Stimulated activated CD8-positive, alpha-beta memory T cell treated with anti-CD3 and anti-CD28 coated beads, Interleukin-7, amount 100 ng/mL, for 1 hour (primary cell): ENCODE data around the gene GAPVD1.
"Not testable (repeated sequence)": the region's sequence is repeated elsewhere in the genome, so short reads cannot be mapped to it uniquely, and the experiment has no call there.

ENCODE experiments used
- DNase-seq, 2 donors: peaks; one replicate each; pipeline ENCODE4 v3.0.0-alpha.2; 2020; ENCODE audit warnings: low read depth in 2 of 2

GAPVD1 gene, protein sequence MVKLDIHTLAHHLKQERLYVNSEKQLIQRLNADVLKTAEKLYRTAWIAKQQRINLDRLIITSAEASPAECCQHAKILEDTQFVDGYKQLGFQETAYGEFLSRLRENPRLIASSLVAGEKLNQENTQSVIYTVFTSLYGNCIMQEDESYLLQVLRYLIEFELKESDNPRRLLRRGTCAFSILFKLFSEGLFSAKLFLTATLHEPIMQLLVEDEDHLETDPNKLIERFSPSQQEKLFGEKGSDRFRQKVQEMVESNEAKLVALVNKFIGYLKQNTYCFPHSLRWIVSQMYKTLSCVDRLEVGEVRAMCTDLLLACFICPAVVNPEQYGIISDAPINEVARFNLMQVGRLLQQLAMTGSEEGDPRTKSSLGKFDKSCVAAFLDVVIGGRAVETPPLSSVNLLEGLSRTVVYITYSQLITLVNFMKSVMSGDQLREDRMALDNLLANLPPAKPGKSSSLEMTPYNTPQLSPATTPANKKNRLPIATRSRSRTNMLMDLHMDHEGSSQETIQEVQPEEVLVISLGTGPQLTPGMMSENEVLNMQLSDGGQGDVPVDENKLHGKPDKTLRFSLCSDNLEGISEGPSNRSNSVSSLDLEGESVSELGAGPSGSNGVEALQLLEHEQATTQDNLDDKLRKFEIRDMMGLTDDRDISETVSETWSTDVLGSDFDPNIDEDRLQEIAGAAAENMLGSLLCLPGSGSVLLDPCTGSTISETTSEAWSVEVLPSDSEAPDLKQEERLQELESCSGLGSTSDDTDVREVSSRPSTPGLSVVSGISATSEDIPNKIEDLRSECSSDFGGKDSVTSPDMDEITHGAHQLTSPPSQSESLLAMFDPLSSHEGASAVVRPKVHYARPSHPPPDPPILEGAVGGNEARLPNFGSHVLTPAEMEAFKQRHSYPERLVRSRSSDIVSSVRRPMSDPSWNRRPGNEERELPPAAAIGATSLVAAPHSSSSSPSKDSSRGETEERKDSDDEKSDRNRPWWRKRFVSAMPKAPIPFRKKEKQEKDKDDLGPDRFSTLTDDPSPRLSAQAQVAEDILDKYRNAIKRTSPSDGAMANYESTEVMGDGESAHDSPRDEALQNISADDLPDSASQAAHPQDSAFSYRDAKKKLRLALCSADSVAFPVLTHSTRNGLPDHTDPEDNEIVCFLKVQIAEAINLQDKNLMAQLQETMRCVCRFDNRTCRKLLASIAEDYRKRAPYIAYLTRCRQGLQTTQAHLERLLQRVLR (N-terminal part only)

DNA sequence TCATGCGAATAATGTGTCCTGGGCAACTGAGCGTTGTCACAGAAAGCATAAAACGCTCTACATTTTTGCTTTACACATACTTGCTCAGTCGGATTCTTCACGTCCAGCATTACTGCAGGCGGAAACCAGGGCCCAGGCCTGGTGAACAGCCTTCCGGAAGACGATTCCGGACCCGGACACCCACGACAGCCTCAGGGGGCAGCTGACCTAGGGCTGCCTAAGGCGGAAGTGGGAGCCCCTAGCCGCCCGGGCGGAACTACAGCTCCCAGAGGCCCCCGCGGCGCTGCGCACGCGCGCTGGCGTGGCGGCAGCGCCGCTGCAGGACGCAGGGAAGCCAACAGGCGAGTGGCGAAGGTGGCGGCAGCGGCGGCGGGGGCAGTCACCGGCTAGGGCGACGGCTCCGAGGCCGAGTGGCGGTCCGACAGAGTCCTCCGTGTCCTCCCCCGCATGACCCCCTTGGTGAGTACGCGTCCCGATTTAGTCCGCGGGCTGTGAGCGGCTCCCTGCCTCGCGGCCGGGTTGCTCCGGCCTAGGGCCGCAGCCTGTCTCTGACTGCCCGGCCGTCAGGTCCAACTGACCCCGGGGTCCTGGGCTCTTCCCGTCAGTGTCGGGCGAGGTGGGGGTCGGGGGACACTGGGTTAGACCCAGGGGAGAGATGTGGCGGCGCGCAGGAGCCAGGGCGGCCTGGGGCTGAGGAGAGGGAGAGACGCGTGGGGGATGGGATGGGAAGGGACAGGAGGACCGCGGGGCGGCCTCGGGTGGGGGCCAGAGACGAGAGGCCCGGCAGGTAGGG, at the start of gene GAPVD1:
Gene GAPVD1, plus strand, starts transcription at position 326 of the 793 bp plus-strand sequence. CDS start 37,096 bp downstream, outside the sequence.
- peak; percentile 68 to 77 for DNase-seq

DNA sequence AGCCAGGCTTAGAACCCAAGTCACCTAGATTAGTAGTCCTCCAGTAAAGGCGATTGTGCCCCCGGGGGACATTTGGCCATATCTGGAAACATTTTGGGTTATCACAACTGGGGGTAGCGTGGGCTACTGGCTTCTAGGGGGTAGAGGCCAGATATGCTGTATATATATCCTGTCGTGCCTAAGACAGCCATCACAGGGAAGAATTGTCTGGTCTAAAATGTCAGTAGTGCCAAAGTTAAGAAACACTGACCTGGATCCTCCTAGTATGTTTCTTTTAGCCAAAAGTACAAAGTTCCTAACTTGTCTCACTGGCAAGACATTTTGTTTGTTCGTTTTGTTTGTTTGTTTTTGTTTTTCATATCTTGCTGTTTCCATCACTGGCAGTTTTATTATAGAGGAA, 47.4 kb upstream of the GAPVD1 start:
- DNase-seq, result no peak

DNA sequence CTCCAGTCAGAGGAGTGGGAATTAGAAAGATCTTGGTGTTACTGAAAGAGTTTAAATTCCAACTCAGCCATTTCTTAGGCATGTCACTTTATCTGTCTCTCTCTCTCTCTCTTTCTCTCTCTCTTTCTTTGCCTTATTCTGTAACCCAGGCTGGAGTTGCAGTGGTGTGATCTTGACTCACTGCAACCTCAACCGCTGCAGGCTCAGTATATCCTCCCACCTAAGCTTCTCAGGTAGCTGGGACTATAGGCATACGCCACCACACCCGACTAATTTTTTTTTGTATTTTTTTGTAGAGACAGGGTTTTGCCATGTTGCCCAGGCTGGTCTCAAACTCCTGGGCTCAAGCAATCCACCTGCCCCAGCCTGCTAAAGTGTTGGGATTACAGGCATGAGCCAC, 43.0 kb upstream of the GAPVD1 start:
- DNase-seq, result no peak

DNA sequence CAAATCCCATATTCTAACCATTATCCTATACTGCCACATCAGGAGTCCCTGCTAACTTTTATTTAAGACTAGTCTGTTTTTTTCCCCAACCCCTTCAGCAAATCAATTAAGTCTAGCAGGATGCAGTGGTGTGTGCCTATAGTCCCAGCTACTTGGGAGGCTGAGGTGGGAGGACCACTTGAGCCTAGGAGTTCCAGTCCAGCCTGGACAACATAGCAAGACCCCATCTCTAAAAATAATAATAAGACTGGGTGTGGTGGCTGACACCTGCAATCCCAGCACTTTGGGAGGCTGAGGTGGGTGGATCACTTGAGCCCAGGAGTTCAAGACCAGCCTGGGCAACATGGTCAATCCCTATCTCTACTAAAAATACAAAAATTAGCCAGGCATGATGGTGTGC, 36.8 kb upstream of the GAPVD1 start:
- DNase-seq, result not testable (repeated sequence)

DNA sequence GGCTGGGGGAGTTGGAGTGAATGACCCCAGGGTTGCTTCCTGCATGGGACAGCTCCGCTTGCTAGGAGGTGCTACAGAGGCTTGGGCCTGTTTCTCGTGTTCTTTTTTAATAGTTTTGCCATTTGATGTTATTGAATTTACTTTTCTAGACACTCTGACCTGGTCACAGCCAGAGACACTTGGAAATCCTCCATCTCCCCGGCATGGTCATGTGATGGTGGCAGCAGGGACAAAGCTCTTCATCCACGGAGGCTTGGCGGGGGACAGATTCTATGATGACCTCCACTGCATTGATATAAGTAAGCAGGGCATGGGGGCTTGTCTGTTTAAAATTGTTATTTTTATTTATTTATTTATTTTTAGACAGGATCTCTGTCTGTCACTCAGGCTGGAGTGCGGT, 33.9 kb upstream of the GAPVD1 start:
- DNase-seq, result no peak

DNA sequence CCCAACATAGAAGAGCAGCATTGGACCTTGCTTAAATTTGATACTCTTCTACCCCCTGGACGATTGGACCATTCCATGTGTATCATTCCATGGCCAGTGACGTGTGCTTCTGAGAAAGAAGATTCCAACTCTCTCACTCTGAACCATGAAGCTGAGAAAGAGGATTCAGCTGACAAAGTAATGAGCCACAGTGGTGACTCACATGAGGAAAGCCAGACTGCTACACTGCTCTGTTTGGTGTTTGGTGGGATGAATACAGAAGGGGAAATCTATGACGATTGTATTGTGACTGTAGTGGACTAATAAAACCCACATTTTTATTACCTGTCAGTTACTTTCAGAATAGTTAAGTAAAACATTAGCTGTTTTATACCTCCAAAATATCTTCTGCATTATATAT, 27.9 kb upstream of the GAPVD1 start:
- no peak for DNase-seq

DNA sequence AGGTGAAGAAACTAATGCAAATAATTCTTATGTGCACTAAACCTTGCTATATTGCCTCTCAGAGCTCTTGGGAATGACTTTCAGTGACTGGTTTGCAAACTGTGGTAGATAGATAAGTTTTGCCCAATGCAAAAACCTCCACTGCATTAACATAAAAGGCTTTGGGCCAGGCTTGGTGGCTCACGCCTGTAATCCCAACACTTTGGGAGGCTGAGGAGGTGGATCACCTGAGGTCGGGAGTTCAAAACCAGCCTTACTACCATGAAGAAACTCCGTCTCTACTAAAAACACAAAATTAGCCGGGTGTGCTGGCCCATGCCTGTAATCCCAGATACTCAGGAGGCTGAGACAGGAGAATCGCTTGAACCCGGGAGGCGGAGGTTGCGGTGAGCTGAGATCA, 27.5 kb upstream of the GAPVD1 start:
- not testable (repeated sequence) for DNase-seq

DNA sequence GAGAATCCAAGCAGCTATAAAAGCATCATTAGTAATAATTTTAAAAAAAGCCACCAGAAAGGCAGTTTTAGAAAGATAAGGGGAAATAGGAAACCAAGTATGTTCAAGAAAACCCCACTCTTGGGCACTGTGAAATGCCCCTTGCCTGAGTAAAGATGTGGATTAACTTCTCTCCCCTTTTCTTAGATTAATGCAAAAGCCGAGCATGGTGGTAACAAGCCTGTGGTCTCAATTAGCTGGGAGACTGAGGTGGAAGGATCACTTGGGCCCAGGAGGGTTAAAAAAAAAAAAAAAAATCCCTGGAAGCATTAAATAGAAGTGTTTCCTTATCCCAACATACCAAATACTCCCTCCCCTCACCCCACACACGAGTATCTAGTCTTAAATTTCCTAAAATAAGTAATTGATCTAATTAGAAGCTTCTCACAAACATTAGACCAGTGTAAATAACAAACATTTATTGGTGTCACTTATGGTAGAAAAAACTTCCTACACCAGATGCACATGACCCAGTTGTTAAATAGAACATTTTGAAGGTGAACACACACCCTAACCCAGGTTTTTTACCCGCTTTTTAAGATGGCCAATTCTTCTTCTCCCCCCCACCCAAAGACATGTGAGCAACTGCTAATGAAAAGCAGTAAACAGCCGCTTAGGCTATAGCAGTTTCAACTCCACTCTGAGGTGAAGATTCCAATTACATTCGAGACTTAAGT, 25.7 kb upstream of the GAPVD1 start:
- no peak for DNase-seq

DNA sequence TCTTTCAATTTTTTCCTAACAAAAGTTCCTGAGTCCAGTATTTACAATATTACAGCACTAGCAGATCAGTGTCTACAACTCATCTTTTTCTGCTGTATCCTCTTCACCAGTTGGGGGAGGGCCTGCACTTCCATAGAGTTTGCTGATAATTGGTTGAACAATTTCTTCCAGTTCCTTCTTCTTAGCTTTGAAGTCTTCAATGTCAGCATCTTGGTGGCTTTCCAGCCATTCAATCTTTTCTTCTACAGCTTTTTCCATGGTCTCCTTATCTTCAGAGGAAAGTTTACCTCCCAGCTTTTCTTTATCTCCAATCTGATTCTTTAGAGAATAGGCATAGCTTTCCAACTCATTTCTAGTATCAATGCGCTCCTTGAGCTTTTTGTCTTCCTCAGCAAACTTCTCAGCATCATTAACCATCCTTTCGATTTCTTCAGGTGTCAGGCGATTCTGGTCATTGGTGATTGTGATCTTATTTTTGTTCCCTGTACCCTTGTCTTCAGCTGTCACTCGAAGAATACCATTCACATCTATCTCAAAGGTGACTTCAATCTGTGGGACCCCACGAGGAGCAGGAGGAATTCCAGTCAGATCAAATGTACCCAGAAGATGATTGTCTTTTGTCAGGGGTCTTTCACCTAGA, 25.0 kb upstream of the GAPVD1 start:
- DNase-seq, result not testable (repeated sequence)

DNA sequence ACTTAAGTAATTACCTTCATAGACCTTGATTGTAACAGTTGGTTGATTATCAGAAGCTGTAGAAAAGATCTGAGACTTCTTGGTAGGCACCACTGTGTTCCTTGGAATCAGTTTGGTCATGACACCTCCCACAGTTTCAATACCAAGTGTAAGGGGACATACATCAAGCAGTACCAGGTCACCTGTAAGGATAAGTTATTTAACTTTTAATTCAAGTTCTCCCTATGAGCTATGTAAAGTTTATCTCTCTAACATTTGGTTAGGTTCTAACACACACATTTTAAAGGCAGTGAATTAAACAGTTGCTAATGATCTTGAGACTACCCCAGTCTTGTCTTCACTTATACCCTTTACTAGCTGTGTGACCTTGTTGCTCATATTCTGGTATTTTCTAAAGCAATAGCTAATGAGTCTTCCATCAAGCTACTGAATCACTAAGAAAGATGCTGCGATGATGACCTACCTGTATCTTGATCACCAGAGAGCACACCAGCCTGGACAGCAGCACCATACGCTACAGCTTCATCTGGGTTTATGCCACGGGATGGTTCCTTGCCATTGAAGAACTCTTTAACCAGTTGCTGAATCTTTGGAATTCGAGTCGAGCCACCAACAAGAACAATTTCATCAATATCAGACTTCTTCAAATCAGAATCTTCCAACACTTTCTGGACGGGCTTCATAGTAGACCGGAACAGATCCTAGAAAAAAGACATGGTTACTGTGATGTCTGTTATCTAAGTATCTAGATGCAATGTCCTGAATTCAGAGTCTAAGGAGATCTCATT, 23.3 kb upstream of the GAPVD1 start:
- DNase-seq, result no peak

DNA sequence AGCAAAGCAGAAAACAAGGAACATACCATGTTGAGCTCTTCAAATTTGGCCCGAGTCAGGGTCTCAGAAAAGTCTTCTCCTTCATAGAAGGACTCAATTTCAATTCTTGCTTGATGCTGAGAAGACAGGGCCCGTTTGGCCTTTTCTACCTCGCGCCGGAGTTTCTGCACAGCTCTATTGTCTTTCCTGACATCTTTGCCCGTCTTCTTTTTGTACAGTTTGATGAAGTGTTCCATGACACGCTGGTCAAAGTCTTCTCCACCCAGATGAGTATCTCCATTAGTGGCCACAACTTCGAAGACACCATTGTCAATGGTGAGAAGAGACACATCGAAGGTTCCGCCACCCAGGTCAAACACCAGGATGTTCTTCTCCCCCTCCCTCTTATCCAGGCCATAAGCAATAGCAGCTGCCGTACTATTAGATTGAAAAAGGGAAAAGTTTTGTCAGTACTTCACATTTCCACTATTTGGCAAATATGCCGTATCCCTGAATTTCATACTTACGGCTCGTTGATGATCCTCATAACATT, 22.6 kb upstream of the GAPVD1 start:
- no peak for DNase-seq

DNA sequence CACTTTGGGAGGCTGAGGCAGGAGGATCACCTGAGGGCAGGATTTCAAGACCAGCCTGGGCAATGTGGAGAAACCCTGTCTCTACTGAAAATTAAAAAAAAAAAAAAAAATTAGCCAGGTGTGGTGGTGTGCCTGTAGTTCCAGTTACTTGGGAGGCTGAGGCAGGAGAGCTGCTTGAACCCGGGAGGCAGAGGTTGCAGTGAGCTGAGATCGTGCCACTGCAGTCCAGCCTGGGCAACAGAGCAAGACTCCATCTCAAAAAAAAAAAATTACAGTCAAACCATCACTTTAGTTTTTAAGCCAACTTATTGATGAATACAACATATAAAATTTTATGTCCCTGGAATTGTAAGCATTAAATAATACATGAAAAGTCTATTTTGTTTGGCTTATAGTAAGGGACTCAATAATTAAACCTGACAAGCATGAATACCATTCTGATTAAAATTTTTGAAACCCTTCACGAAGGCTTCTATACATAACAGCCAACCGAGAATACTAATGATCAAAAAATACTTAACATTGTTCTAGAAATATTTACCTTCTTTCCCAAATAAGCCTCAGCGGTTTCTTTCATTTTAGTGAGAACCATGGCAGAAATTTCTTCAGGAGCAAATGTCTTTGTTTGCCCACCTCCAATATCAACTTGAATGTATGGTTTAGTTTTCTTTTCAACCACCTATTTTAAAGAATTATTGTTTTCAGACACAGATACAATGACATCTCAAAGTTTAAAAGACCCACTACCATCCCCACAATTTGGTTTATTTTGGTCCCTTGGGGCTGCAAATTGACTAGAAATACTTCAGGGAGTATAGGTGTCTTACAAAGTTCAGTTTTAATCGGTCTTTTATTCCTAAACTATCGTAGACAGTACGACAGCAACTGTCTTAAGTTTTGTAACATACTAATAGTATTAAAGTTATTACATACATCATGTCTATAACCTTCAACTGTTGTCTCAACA, 21.7 kb upstream of the GAPVD1 start:
- no peak for DNase-seq

DNA sequence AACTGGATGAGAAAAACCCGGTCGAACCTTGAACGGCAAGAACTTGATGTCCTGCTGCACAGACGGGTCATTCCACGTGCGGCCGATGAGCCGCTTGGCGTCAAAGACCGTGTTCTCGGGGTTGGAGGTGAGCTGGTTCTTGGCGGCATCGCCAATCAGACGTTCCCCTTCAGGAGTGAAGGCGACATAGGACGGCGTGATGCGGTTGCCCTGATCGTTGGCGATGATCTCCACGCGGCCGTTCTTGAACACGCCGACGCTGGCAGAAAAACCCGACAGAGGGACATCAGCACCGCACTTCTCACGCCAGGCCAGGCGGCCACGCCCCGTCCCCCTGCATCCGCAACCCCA, 21.0 kb upstream of the GAPVD1 start:
- DNase-seq, result peak in 1 of 2 donors; percentile 1

DNA sequence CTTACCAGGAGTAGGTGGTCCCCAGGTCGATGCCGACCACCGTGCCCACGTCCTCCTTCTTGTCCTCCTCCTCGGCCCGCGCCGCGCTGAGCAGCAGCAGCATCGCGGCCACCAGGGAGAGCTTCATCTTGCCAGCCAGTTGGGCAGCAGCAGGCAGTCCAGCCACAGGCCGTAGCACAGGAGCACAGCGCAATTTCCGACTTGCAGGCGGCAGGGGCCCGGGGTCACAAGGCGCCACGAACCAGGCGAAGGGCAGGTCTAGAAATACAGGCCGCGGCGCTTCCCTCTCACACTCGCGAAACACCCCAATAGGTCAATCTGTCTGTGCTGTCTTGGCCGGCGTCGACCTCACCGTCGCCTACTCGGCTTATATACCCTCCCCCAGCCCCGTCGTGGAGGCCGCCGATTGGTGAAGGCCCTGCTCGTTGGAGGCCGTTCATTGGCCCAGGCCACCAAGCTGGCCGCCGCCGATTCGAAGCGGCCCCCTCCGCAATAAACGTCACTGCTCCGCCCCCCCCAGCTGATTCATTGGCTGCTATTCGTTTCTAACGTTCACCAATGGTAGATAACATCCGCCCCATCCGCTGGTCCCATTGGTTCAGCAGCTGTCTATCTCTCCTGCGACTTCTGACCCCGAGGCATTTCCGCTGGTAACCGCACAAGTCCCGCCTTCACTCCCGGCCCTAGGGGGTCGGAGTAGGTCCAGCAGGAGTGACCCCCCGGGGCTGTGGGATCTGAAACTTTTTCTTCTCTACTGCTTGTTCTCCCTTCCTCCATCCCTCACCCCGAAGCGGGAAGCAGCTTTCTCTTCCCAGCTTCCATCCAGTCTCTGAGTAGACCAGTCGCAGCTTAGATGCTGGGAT, 20.4 kb upstream of the GAPVD1 start, which contains the start of gene HSPA5:
Gene HSPA5, minus strand, starts transcription at position 344 of the 863 bp plus-strand sequence. Its CDS starts 217 bp downstream, at position 127.
- peak; percentile 99 for DNase-seq

DNA sequence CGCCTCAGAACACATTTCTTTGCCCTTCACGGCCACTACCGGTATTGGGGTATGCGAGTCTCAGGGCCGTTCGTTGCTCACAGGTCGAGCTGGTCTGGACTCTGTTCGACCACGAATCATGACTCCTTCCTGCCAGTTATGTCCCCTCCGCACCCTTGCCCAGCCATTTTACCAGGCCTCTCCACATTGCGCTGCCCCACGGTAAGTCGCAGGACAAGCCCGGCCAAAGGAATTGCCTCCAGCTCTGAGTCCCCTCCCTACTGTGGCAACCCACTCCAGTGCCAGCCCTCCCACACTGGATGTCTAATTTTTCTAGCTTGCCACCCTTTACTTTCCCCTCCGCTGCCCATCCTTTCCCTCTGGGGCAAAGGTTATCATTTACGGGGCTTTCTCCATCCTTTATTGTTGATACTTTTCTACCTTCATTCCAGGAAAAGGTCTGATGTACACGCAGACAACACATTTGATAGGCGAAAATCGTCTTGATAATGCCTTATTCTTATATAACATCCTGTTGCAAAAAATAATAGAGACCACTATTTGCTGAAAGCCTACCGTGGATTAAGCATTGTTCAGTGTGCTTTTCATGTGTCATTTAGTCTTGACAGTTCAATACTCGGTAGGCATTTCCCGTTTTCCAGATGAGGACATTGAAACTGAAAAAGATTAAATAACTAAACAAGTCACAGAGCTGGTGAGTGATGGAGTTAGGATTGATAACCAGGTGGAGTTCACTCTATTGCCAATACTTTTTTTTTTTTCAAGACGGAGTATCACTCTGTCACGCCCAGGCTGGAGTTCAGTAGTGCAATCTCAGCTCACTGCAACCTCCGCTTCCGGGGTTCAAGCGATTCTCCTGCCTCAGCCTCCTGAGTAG, 19.5 kb upstream of the GAPVD1 start:
- no peak for DNase-seq

DNA sequence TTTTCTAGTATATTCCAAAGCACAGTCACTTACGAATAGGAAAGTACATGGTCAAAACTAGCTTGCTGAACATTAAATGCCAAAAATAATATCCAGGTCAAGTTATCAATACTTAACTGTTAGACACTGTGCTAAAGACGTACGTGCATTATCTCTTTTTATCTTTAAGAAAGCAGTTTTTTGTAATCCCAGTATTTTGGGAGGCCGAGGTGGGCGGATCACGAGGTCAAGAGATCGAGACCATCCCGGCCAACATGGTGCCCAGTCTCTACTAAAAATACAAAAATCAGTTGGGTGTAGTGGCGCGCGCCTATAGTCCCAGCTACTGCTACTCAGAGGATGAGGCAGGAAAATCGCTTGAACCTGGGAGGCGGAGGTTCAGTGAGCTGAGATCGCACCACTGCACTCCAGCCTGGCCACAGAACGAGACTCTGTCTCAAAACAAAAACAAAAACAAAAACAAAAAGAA, 17.8 kb upstream of the GAPVD1 start:
- DNase-seq, result no peak
